GM12878 (cell line): ENCODE measurements around the gene NDUFV2. TPM values are rescaled to one million over a fixed set of nuclear protein-coding genes. Genes with fewer than 3 reads are reported as not detected.

Source experiments
- ATAC-seq: fragments of 200-7000 bp; cut with Tn5 transposase; 3 replicates; pipeline ENCODE4 v1.9.1; 2020; ENCODE audit warnings: mild to moderate bottlenecking, moderate library complexity
- BruUV-seq: library from RNA; stranded (reverse); fragments of 400-500 nt; replicated peaks from 2 replicates; lab custom pipeline; 2021; lab: Mats Ljungman, UMichigan
- CTCF ChIA-PET: fragments of 300-600 bp; sonication (Branson Sonifier 250); formaldehyde crosslinking; extraction: SDS; loops from one replicate; lab custom pipeline; 2021; ENCODE audit warnings: inconsistent platforms; lab: Yijun Ruan, JAX
- POLR2A ChIA-PET: fragments of 350-600 bp; formaldehyde crosslinking; extraction: SDS; loops from one replicate; lab custom pipeline; 2021; ENCODE audit warnings: inconsistent platforms; lab: Charles Lee
- RAD21 ChIA-PET: fragments of 300-600 bp; sonication (Branson Sonifier 250); formaldehyde crosslinking; loops from one replicate; lab custom pipeline; 2023; ENCODE audit warnings: antibody characterized with exemption; ENCODE audit not compliant: unreplicated experiment; lab: Charles Lee
- SMC1A ChIA-PET: fragments of 300-600 bp; sonication (Branson Sonifier 250); formaldehyde crosslinking; loops from one replicate; lab custom pipeline; 2023; ENCODE audit not compliant: unreplicated experiment, uncharacterized antibody; lab: Charles Lee
- DNase-seq: peaks from one replicate; pipeline ENCODE4 v3.0.0-alpha.2; 2011; ENCODE audit warnings: low read depth, low spot score
- FAIRE-seq: peaks from 3 replicates; lab custom pipeline; 2011; peaks lifted over from hg19 to GRCh38; lab: Jason Lieb, UNC
- H2AFZ ChIP-seq: 2 replicates; pipeline ENCODE4 v1.6.0; 2011; ENCODE audit warnings: low read depth, low read length, control low read depth; ENCODE audit not compliant: control insufficient read depth
- H3K27ac ChIP-seq: 2 replicates; pipeline ENCODE4 v1.5.1; 2011; ENCODE audit warnings: control low read depth; ENCODE audit not compliant: control insufficient read depth, insufficient read depth
- H3K27me3 ChIP-seq, 2 experiments: replicated peaks in 1 of 2; 2 replicates each; pipeline versions ENCODE4 v1.6.0 to v1.6.1; 2011; ENCODE audit warnings: low read length in 1 of 2; ENCODE audit not compliant: control insufficient read depth in 2 of 2, insufficient read depth in 2 of 2
- H3K36me3 ChIP-seq, 2 experiments: 2 replicates each; pipeline ENCODE4 v1.5.1; 2011; ENCODE audit warnings: low read length in 1 of 2; ENCODE audit not compliant: control insufficient read depth in 2 of 2, insufficient read depth in 2 of 2
- H3K4me1 ChIP-seq: 2 replicates; pipeline ENCODE4 v1.6.1; 2011; ENCODE audit warnings: mild to moderate bottlenecking, low read length, moderate library complexity, mixed read lengths; ENCODE audit not compliant: control insufficient read depth, insufficient read depth
- H3K4me2 ChIP-seq: 2 replicates; pipeline ENCODE4 v1.6.0; 2011; ENCODE audit warnings: control low read depth; ENCODE audit not compliant: control insufficient read depth, insufficient read depth
- H3K4me3 ChIP-seq: fragments of 200-600 bp; sonication (generic); 2 replicates; pipeline ENCODE4 v1.5.1; 2016
- H3K79me2 ChIP-seq: 2 replicates; pipeline ENCODE4 v1.6.0; 2011; ENCODE audit warnings: low read length; ENCODE audit not compliant: control insufficient read depth, insufficient read depth
- H3K9ac ChIP-seq: 2 replicates; pipeline ENCODE4 v1.8.0; 2011; ENCODE audit warnings: low read length, control low read depth, mixed read lengths; ENCODE audit not compliant: control insufficient read depth, insufficient read depth
- H3K9me3 ChIP-seq: replicated peaks from 3 replicates; pipeline ENCODE4 v1.5.1; 2011; ENCODE audit warnings: mild to moderate bottlenecking, low read length; ENCODE audit not compliant: control insufficient read depth, insufficient read depth
- H4K20me1 ChIP-seq: 2 replicates; pipeline ENCODE4 v1.6.0; 2011; ENCODE audit not compliant: control insufficient read depth, insufficient read depth
- BCL11A ChIP-seq: IDR thresholded peaks from 2 replicates; pipeline ENCODE4 v1.6.1; 2011; ENCODE audit warnings: low read depth, low read length
- CREM ChIP-seq: IDR thresholded peaks from 2 replicates; pipeline ENCODE4 v1.6.1; 2014; ENCODE audit warnings: antibody characterized with exemption, low read depth
- EP300 ChIP-seq, 2 experiments: fragments of 150-350 bp in 1 of 2; IDR thresholded peaks; 2 replicates each; pipeline ENCODE4 v1.6.1; 2011 to 2012; ENCODE audit warnings: low read depth in 2 of 2, low read length in 2 of 2, borderline replicate concordance in 1 of 2, improper control_type of control experiment in 1 of 2, inconsistent platforms in 1 of 2; ENCODE audit not compliant: control insufficient read depth in 1 of 2
- FOXM1 ChIP-seq: IDR thresholded peaks from 2 replicates; pipeline ENCODE4 v1.6.1; 2012; ENCODE audit warnings: low read depth, mild to moderate bottlenecking, inconsistent platforms, low read length, moderate library complexity
- HDAC6 ChIP-seq: fragments of 200-600 bp; sonication (generic); IDR thresholded peaks from one replicate; pipeline ENCODE4 v1.8.0; 2017; ENCODE audit warnings: antibody characterized with exemption; ENCODE audit not compliant: unreplicated experiment
- KAT2A ChIP-seq: conservative IDR thresholded peaks from 2 replicates; pipeline ENCODE4 v1.6.1; 2011; ENCODE audit warnings: low read depth, low read length; ENCODE audit not compliant: control insufficient read depth
- NFYB ChIP-seq: IDR thresholded peaks from 2 replicates; pipeline ENCODE4 v1.6.1; 2011; ENCODE audit warnings: low read depth, mild to moderate bottlenecking, low read length, improper control_type of control experiment, moderate library complexity; ENCODE audit not compliant: insufficient read depth
- PAX5 ChIP-seq: IDR thresholded peaks from 2 replicates; pipeline ENCODE4 v1.6.1; 2011; ENCODE audit warnings: low read depth, low read length, borderline replicate concordance
- PML ChIP-seq: IDR thresholded peaks from 2 replicates; pipeline ENCODE4 v1.6.1; 2012; ENCODE audit warnings: low read length, inconsistent platforms
- RCOR1 ChIP-seq: conservative IDR thresholded peaks from 2 replicates; pipeline ENCODE4 v1.6.1; 2012; ENCODE audit warnings: low read depth, low read length, improper control_type of control experiment
- SMC3 ChIP-seq: IDR thresholded peaks from 2 replicates; pipeline ENCODE4 v1.6.1; 2011; ENCODE audit warnings: low read length, improper control_type of control experiment, borderline replicate concordance
- ZBED1 ChIP-seq: IDR thresholded peaks from 2 replicates; pipeline ENCODE4 v1.6.1; 2016; ENCODE audit warnings: borderline replicate concordance
- WGBS: methylation state at CpG from one replicate; pipeline ENCODE4 v1.1.6; 2016; ENCODE audit warnings: low lambda C conversion rate; ENCODE audit not compliant: insufficient replicate concordance, insufficient coverage; ENCODE audit errors: missing lambda C conversion rate; 5-methylcytosine and 5-hydroxymethylcytosine counted together
- in situ Hi-C: fragments of 300-500 bp; cut with MboI; formaldehyde crosslinking; loops from 9 replicates; pipeline ENCODE4 v1.14.3; 2018; ENCODE audit warnings: mixed read lengths
- intact Hi-C: fragments of 100-400 bp; cut with micrococcal nuclease; formaldehyde crosslinking; loops from one replicate; pipeline ENCODE4 v1.14.2; 2022; ENCODE audit not compliant: unreplicated experiment
- polyA plus RNA-seq, 11 experiments: library from polyadenylated mRNA; depleted of rRNA in 4 of 11; unstranded in 6 of 11; stranded (reverse) in 5 of 11; fragments of >200 nt; fragmentation: Nextera tagmentation in 4 of 11; fragmentation: Illumina TruSeq in 1 of 11; extraction: Ambion mirVana in 4 of 11; extraction: Trizol in 1 of 11; gene quantifications; 1 replicate in 1 of 11; 2 replicates in 10 of 11; pipeline versions ENCODE4 v1.2.1 to v1.2.3, GENCODE V29; 2011 to 2016; ENCODE audit warnings: inconsistent platforms in 2 of 11, missing spikeins in 2 of 11, low read depth in 1 of 11
- total RNA-seq, 4 experiments: library from RNA; depleted of rRNA in 3 of 4; stranded (reverse); fragments of >200 nt in 3 of 4; fragmentation: Illumina TruSeq in 1 of 4; extraction: Trizol in 1 of 4; gene quantifications; 2 replicates each; pipeline versions ENCODE4 v1.2.1 to v1.2.3, GENCODE V29; 2013 to 2021
- TF ChIP-seq, protein P1 (sequence below): IDR thresholded peaks from 2 replicates; pipeline ENCODE4 v1.6.1; 2012; ENCODE audit warnings: mild to moderate bottlenecking, low read depth, low read length
- TF ChIP-seq, protein P2 (sequence below): fragments of 150-350 bp; IDR thresholded peaks from 2 replicates; pipeline ENCODE4 v1.6.1; 2014; ENCODE audit warnings: mild to moderate bottlenecking, low read depth, low read length
- TF ChIP-seq, protein P3 (sequence below): IDR thresholded peaks from 2 replicates; pipeline ENCODE4 v1.6.1; 2011; ENCODE audit warnings: borderline replicate concordance, low read depth, mild to moderate bottlenecking, moderate library complexity, mixed read lengths, low read length; ENCODE audit not compliant: insufficient read depth; ENCODE audit errors: extremely low read length
- TF ChIP-seq, protein P4 (sequence below), 3 experiments: IDR thresholded peaks in 2 of 3; conservative IDR thresholded peaks in 1 of 3; 2 replicates each; pipeline ENCODE4 v1.5.1; 2011; ENCODE audit warnings: low read depth in 3 of 3, low read length in 3 of 3, mild to moderate bottlenecking in 3 of 3, control low read depth in 2 of 3, moderate library complexity in 2 of 3, inconsistent platforms in 1 of 3, mixed read lengths in 1 of 3; ENCODE audit not compliant: control insufficient read depth in 2 of 3, insufficient read depth in 1 of 3; ENCODE audit errors: extremely low read depth in 1 of 3

NDUFV2 gene
- total and polyA plus RNA-seq, 10 of the 15 experiments (the other 5 are each of a cell fraction or from before 2014, with no cell fraction given) = 236 to 590 (median 321) TPM

DNA sequence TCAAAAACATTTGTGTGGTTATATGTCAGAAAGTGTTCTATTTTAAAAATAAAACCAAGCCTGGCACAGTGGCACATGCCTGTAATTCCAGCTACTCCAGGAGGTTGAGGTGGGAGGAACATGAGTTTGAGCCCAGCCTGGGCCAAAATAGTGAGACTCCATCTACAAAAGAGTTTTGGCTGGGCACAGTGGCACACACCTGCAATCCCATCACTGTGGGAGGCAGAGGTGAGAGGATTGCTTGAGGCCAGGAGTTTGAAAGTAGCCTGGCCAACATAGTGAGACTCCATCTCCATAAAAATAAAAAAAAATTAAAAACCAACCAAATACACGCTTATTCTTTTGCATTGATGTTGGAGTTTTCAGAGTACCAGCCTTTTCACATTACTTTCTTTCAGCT, 43.7 kb downstream of the NDUFV2 start:
- BruUV-seq = TSS peak; percentile 5
- peak overlapping the region; percentile 55 for H3K27ac ChIP-seq
- TF ChIP-seq SMC3 = no peak
- no peak for TF ChIP-seq ZBED1
- no peak for TF ChIP-seq CREM
- no peak for TF ChIP-seq NFYB
- TF ChIP-seq BCL11A = no peak
- no peak for TF ChIP-seq EP300 (IDR thresholded peaks at IDR 0.05; ENCODE audit: borderline replicate concordance in 1 of 2, control insufficient read depth in 1 of 2, low read depth in 2 of 2, low read length in 2 of 2)
- TF ChIP-seq, protein P1, sequence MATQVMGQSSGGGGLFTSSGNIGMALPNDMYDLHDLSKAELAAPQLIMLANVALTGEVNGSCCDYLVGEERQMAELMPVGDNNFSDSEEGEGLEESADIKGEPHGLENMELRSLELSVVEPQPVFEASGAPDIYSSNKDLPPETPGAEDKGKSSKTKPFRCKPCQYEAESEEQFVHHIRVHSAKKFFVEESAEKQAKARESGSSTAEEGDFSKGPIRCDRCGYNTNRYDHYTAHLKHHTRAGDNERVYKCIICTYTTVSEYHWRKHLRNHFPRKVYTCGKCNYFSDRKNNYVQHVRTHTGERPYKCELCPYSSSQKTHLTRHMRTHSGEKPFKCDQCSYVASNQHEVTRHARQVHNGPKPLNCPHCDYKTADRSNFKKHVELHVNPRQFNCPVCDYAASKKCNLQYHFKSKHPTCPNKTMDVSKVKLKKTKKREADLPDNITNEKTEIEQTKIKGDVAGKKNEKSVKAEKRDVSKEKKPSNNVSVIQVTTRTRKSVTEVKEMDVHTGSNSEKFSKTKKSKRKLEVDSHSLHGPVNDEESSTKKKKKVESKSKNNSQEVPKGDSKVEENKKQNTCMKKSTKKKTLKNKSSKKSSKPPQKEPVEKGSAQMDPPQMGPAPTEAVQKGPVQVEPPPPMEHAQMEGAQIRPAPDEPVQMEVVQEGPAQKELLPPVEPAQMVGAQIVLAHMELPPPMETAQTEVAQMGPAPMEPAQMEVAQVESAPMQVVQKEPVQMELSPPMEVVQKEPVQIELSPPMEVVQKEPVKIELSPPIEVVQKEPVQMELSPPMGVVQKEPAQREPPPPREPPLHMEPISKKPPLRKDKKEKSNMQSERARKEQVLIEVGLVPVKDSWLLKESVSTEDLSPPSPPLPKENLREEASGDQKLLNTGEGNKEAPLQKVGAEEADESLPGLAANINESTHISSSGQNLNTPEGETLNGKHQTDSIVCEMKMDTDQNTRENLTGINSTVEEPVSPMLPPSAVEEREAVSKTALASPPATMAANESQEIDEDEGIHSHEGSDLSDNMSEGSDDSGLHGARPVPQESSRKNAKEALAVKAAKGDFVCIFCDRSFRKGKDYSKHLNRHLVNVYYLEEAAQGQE = no peak
- no peak for TF ChIP-seq HDAC6
- no peak for TF ChIP-seq KAT2A
- TF ChIP-seq, protein P2, sequence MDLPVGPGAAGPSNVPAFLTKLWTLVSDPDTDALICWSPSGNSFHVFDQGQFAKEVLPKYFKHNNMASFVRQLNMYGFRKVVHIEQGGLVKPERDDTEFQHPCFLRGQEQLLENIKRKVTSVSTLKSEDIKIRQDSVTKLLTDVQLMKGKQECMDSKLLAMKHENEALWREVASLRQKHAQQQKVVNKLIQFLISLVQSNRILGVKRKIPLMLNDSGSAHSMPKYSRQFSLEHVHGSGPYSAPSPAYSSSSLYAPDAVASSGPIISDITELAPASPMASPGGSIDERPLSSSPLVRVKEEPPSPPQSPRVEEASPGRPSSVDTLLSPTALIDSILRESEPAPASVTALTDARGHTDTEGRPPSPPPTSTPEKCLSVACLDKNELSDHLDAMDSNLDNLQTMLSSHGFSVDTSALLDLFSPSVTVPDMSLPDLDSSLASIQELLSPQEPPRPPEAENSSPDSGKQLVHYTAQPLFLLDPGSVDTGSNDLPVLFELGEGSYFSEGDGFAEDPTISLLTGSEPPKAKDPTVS = no peak
- TF ChIP-seq, protein P3, sequence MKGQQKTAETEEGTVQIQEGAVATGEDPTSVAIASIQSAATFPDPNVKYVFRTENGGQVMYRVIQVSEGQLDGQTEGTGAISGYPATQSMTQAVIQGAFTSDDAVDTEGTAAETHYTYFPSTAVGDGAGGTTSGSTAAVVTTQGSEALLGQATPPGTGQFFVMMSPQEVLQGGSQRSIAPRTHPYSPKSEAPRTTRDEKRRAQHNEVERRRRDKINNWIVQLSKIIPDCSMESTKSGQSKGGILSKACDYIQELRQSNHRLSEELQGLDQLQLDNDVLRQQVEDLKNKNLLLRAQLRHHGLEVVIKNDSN = no peak
- TF ChIP-seq, protein P4, sequence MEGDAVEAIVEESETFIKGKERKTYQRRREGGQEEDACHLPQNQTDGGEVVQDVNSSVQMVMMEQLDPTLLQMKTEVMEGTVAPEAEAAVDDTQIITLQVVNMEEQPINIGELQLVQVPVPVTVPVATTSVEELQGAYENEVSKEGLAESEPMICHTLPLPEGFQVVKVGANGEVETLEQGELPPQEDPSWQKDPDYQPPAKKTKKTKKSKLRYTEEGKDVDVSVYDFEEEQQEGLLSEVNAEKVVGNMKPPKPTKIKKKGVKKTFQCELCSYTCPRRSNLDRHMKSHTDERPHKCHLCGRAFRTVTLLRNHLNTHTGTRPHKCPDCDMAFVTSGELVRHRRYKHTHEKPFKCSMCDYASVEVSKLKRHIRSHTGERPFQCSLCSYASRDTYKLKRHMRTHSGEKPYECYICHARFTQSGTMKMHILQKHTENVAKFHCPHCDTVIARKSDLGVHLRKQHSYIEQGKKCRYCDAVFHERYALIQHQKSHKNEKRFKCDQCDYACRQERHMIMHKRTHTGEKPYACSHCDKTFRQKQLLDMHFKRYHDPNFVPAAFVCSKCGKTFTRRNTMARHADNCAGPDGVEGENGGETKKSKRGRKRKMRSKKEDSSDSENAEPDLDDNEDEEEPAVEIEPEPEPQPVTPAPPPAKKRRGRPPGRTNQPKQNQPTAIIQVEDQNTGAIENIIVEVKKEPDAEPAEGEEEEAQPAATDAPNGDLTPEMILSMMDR (IDR thresholded peaks at IDR 0.05 in 2 of 3, conservative IDR thresholded peaks at IDR 0.05 in 1 of 3; ENCODE audit: control insufficient read depth in 2 of 3, extremely low read depth in 1 of 3, insufficient read depth in 1 of 3, low read depth in 3 of 3, low read length in 3 of 3) = no peak
- TF ChIP-seq PAX5 = no peak
- no peak for TF ChIP-seq PML
- TF ChIP-seq RCOR1 = no peak
- no peak for TF ChIP-seq FOXM1

More for the DNA sequence above, 43.7 kb downstream of the NDUFV2 start:
- Histone ChIP-seq H3K79me2 (peaks cover 96% of the 10 kb centered on the region), H3K9me3 (no peaks in the 10 kb centered on the region), H4K20me1 (no peaks in the 10 kb centered on the region), H2AFZ (no peak overlapping the region), H3K4me2 (peak overlapping the region; percentile 13; the same call in 1 of the 2 replicates), H3K4me1 (peaks cover 57% of the 10 kb centered on the region), H3K4me3 (no peak overlapping the region), H3K27me3 (no peaks in the 10 kb centered on the region), H3K36me3 (no peaks in the 10 kb centered on the region), H3K9ac (no peak overlapping the region)
- WGBS = 100% methylated on average over 1 of the region's 1 CpG
- no peak for FAIRE-seq
- ATAC-seq = no peak
- CTCF ChIA-PET = interaction anchor here (1.0 to 2.8 kb wide), 12 partner anchors 8 to 492 kb away, joined by 3 to 40 read pairs (median 12); no protein-coding TSS in a partner anchor
- SMC1A ChIA-PET = interaction anchor here (0.6 to 2.8 kb wide), 11 partner anchors 8 to 85 kb away, joined by 3 to 33 read pairs (median 14); partner anchors contain the start of genes ANKRD12 and NDUFV2
- in situ Hi-C loops = loop anchor here (10.0 kb wide), 1 partner anchor 441 kb away; the partner anchor contains the start of gene MTCL1
- POLR2A ChIA-PET = interaction anchor here (0.6 to 1.0 kb wide), 5 partner anchors 8 to 85 kb away, joined by 3 to 7 read pairs (median 3); no protein-coding TSS in a partner anchor
- RAD21 ChIA-PET = interaction anchor here (0.8 to 2.8 kb wide), 5 partner anchors 8 to 72 kb away, joined by 3 to 27 read pairs (median 6); no protein-coding TSS in a partner anchor
- intact Hi-C loops = loop anchor here (5.0 to 10.0 kb wide), 5 partner anchors 159 to 541 kb away; partner anchors contain the start of gene RAB12
- no peak for DNase-seq
